Left colon (tissue), 2 donors: ENCODE results near the gene NKD1. TPM values are rescaled to one million over a fixed set of nuclear protein-coding genes. Genes with fewer than 3 reads are reported as not detected.

Experiments used
- ATAC-seq: fragments of 200-7000 bp; cut with Tn5 transposase; one replicate; pipeline ENCODE4 v1.9.1; 2020; ENCODE audit warnings: mild to moderate bottlenecking, moderate library complexity
- DNase-seq, 2 donors: peaks; one replicate each; pipeline ENCODE4 v3.0.0-alpha.2; 2020
- intact Hi-C, 2 donors: fragments of 100-400 bp; cut with DNase I in 1 of 2; cut with micrococcal nuclease in 1 of 2; formaldehyde crosslinking; loops; one replicate each; pipeline versions ENCODE4 v1.11.2 to v1.14.0; 2022; cut with DNase I, micrococcal nuclease
- total RNA-seq, 2 donors: library from RNA; stranded (reverse); fragmentation: NEBNext Ultra II Directional; extraction: Animal tissue kit (Norgen Biotek cat#: 25700); gene quantifications; one replicate each; pipeline ENCODE4 v1.2.1, GENCODE V29; 2021
- donor health status: DM: no; HTN: no; CAD: no.
- donor health status: DM: yes; HTN: yes; CAD: no.

Gene NKD1
- total RNA-seq, 2 donors from 2014 or later: 1.6 to 5.6 TPM

DNA sequence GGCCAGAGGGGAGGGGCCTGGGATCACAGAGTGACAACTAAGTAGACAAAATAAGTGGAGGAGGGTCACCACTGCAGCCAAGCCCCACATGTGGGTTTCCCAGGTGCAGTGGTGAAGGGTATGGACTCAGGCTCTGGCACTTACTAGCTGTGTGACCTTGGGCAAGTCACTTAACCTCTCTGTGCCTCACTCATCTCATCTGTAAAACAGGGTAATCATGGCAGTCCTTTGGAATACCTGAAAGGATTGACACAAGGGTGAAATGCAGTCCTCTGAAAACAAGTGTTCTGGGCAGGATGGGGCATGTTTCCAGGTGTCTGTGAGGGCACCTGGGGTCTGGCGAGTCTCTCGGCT is 55.8 kb downstream of the NKD1 start:
- DNase-seq (no peak), ATAC-seq (no peak)
- intact Hi-C loops: no loop called here

DNA sequence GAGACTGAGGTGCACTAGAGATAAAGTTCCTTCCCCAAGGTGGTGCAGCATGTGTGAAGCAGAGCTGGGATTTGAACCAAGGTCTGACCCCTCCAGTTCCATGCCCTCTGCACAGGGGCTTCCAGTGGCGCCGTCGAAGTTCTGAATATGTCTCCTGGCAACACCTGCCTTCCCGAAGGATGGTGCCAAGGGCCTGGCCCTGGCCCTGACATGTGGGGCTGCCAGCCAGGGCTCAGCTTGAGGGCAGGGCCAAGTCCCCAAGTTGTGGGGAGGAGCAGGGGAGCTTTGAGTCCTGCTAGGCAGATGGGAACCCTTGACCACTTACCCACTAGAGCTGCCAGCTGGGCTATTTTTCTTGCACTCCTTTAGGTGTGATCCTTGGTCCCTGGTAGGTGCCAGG is 56.4 kb downstream of the NKD1 start:
- no peak for ATAC-seq
- no peak for DNase-seq
- intact Hi-C loops: no loop called here

- no peak for DNase-seq
- intact Hi-C loops: no loop called here
- ATAC-seq: no peak
Observed at GRCh38 chr16:50605733-50606430, 57.7 kb downstream of the NKD1 start.

GRCh38 chr16:50606431-50607050 is 58.3 kb downstream of the NKD1 start:
- intact Hi-C loops: no loop called here
- ATAC-seq: no peak
- no peak for DNase-seq

DNA sequence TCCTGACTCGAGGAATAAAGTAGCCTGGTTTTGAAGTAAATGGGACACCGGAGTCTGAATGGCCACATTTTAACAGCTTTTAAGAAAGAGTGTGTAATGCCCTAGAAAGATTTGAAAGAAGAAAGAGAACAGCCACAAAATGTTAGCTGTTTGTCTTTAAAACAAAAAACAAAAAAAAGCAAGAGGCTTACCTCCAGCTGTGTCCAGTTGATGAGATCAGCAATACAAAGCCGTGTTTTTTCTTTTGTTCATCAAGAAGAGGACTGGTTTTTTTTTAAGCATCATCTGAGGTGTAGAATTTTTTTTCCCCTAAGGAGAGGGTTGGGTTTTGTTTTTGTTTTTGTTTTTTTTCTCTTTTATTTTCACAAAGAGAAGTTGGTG is 58.8 kb downstream of the NKD1 start:
- intact Hi-C loops: no loop called here
- DNase-seq: no peak
- no peak for ATAC-seq

GRCh38 chr16:50607447-50607846 is 59.3 kb downstream of the NKD1 start:
- no peak for ATAC-seq
- no peak for DNase-seq
- intact Hi-C loops: no loop called here

GRCh38 chr16:50607970-50608557 is 59.9 kb downstream of the NKD1 start:
- DNase-seq: no peak
- intact Hi-C loops: no loop called here

DNA sequence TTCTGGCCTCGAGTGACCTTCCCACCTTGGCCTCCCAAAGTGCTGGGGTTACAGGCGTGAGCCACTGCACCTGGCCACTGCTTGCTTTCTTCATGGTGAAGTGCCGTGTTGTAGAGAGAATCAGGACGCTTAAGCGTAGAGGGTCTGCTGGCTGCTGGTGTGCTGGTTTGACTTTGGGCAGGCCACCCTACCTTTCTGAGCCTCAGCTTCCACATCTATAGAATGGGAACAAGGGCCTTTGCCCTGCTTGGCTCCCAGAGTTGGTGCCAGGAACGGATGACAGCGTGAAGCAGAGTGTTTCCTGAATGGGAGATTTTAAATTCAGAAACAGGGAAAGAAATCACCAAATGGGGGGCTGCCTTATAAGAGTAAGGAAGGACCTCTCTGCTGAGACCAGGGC is 60.9 kb downstream of the NKD1 start:
- DNase-seq (no peak), ATAC-seq (no peak)
- intact Hi-C loops: no loop called here

More at GRCh38 chr16:50607970-50608557, 59.9 kb downstream of the NKD1 start:
- ATAC-seq: no peak

DNA sequence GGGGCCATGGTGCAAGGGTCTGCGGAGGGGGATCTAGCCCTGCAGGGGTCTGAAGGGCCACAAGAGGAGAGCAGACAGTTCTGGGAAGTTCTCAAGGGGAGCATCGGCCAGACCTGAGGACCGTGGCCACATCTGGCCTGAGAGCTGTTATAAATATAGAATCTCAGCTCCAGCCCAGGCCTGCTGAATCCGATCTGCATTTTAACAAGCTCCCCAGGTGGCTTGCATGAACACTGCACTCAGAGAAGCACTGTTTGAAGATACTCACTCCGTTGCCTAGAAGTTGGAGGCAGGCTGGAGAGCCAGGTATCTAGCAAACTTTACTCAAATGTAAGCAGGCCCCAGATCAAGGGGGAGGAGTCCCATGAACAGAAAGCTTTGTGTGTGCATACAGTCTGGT is 61.3 kb downstream of the NKD1 start:
- no peak for DNase-seq
- intact Hi-C loops: no loop called here
- ATAC-seq: no peak

DNA sequence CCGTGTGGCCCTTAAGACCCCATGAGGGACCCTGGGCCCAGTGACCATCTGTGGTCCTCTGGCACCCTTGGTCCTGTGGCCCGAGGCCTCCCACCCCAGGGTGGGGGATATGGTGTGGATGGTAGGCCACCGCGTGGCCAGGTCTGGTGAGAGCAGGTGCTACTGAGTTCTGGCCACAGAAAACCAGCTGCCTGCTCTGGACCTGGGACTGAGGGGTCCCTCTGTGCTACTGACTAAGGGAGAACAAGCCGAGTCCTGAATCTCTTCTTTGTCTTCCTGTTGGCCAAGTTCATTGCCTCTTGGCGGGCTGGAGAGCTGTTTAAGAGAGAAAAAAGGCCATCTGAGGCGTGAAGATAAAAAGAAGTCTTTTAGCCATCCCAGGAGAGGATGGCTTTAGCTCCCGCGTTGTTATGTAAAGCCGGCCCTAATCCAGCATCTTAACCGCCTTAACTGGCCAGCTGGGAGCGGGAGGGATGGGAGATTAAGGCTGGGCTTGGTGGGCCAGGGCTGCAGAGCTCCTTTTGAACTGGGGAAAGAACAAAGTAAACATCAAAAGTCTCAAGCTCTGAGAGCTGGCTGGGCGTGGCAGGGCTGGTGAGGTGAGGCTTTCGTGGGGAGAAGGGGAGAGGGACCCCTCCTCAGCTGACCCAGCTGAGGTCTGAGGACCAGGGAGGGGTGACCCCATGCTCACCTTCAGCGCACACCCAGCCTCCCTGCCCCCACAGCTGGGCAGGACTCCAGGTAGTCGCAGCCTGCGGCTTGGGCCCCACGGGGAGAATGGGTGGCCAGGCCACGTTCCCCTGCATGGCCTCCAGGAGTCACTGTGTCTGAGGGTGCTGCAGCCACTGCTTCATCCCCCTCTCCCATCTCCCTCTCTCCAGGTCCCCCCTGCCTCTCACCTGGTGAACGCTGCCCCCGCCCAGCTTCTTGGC is 62.4 kb downstream of the NKD1 start:
- intact Hi-C loops: no loop called here
- no peak for ATAC-seq
- DNase-seq: no peak

- ATAC-seq: no peak
- DNase-seq: no peak
- intact Hi-C loops: no loop called here
Observed at GRCh38 chr16:50611332-50611934, 63.2 kb downstream of the NKD1 start.

GRCh38 chr16:50611995-50612848 is 64.0 kb downstream of the NKD1 start:
- DNase-seq (no peak), ATAC-seq (no peak)
- intact Hi-C loops: no loop called here

GRCh38 chr16:50612849-50613198 is 64.6 kb downstream of the NKD1 start:
- ATAC-seq (no peak), DNase-seq (no peak)
- intact Hi-C loops: no loop called here

DNA sequence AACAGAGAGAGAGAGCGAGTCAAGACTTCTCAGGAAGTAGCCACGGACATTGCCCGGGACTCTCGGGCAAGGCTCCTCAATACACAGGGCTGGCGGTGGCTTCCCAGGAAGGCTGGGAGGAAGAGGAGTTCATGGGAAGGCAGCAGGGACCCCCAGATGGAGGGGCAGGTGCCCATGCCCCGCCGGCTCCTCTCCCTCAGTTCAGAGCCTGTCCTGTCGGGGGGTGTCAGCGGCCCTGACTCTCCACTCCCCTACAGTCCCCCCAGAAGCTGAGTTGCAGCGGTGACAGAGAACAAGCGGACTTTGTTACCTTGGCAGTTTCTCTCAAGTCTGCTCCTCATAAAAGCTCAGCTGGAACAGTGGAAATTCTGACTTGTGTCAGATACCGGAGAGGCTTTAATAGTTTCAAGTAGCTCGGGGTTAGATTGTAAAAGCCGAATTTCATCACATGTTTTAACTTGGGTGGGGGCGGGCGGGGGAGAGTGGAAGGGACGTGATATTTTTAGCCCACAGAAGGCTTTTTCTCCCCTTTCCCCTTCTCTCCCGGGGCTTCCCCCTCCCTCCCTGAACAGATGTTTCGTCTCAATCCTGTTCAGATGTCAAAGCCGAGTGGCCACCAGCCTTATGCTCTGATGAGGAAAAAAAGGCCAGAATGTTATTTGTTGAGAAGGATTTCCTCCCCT is 65.2 kb downstream of the NKD1 start:
- intact Hi-C loops: no loop called here
- peak in 1 of 2 donors; percentile 24 for DNase-seq
- ATAC-seq: peak; percentile 84

GRCh38 chr16:50613964-50614474 is 65.8 kb downstream of the NKD1 start:
- DNase-seq (no peak), ATAC-seq (no peak)
- intact Hi-C loops: no loop called here

DNA sequence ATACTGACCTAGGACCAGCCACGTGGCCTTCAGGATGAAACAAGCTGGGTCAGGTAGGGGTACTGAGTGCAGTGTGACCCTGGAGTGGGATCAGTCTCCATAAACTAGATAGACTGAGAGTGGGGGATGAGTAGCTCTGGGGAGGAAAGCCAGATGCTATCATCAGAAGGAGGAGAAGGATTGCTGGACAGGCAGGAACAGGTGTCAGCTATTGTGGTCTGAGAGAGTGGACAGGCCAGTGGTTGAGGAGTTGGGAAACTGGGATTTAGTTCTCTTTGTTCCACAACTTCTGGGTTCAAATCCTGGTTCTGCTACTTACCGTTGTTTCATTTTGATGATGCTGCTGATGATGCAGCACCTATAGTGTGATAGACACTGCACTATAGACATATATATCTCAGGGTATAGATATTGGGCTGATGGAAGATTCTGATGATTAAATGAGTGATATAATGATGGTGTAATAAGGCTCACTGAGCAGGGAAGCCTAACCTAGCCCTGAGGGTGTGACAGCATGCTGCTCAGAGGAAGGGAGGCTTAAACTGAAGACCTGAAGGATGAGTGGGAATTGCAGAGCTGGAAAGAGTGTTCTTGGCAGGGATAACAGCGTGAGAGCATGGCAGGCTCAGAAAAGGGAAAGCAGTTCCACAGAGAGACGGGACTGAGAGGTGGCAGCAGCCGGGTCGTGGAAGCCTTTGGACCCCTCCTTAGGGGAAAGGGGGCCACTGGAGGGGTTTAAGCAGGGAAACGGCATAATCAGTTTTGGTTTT is 66.9 kb downstream of the NKD1 start:
- ATAC-seq (no peak), DNase-seq (no peak)
- intact Hi-C loops: no loop called here

DNA sequence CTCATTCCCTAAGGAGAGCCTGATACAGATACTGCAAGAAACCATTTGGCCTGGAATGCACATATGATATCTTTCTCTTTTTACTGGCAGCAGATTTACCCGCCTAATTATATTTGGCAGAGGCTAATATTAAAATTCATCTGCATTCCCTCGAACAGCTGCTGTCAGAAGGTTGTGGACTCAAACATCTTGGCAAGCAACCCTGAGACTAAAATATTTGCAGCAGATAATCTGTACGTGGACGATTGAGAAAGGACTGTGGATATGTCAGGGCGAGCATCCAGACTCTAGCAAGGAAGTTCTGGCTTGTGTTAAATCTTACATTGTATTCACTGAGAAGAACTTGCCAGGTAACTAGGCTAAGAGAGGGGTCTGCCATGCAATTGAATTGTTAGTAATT is 67.7 kb downstream of the NKD1 start:
- ATAC-seq (no peak), DNase-seq (no peak)
- intact Hi-C loops: no loop called here
